Hematopoietic multipotent progenitor cell treated with erythropoietin and hydrocortisone succinate and interleukin-3 and kit ligand, for 4 days (in vitro differentiated cells): ENCODE data around the gene RNF40.

Experiments
- DNase-seq: peaks from one replicate; pipeline ENCODE4 v3.0.0-alpha.2; 2015

The RNF40 gene

GRCh38 chr16:30741461-30741914 lies 20.6 kb upstream of the RNF40 start:
- DNase-seq, result no peak

DNA sequence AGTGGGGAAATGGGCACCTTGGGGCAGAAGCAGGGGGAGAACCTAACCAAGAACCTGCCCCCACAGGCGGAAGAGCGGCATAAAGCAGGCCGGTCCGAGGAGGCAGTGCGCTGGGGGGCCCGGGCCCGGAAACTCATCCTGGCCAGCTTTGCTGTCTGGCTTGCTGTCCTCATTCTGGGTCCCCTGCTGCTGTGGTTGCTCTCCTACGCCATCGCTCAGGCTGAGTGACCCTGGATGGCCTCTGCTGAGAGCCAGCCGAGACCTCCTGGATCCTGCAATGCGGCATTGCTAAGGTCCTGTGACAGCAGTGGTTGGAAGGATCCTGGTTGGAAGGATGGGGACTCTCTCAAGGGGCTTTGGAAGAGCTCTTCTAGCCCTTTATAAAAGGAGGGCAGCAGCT lies 18.4 kb upstream of the RNF40 start:
- DNase-seq, result no peak

DNA sequence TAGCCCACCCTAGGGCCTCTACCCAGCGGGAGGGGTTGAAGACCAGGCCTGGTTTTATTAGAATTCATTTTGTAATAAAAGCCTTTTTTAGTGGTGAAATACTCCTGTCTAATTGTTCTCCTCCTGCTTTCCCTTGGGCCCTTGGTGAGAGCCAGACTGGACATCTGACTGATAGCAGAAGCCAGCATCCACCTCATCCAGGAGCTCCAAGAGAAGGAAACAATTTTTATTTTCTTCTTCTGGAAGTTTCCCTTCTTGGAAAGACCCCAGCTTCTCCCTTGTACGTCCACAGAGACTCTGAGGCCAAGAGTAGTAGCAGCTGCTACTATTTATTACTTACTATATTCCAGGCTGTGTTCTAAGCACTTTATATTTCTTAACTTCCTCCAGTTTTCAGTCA lies 17.9 kb upstream of the RNF40 start:
- DNase-seq, result no peak

DNA sequence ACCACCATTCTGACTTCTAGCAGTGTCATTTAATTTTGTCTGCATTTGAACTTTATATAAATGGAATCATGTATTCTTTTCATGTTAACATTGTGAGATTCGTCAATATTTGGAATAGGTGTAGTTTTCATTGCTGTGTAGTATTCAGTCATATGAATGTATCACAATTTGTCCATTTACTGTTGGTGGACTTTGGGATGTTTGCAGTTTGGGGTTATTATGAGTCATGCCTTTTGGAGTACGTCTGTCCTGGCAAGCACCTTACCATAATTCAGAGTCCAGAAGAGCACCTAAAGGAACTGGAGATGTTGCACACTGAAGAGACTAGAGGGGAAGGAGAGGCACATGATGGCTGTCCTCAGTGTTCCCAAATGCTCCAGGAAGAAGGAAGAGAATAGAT lies 17.0 kb upstream of the RNF40 start:
- DNase-seq, result no peak

- DNase-seq, result no peak
Measured at GRCh38 chr16:30746638-30747175, 15.4 kb upstream of the RNF40 start.

- DNase-seq, result peak; percentile 17
Measured at GRCh38 chr16:30747331-30747730, 14.8 kb upstream of the RNF40 start.

- DNase-seq, result peak; percentile 100
Measured at GRCh38 chr16:30747799-30748633, 14.1 kb upstream of the RNF40 start, which contains the start of gene PHKG2. PHKG2 (plus strand) TSS chr16:30748425; CDS start chr16:30748821, 396 bp downstream.

DNA sequence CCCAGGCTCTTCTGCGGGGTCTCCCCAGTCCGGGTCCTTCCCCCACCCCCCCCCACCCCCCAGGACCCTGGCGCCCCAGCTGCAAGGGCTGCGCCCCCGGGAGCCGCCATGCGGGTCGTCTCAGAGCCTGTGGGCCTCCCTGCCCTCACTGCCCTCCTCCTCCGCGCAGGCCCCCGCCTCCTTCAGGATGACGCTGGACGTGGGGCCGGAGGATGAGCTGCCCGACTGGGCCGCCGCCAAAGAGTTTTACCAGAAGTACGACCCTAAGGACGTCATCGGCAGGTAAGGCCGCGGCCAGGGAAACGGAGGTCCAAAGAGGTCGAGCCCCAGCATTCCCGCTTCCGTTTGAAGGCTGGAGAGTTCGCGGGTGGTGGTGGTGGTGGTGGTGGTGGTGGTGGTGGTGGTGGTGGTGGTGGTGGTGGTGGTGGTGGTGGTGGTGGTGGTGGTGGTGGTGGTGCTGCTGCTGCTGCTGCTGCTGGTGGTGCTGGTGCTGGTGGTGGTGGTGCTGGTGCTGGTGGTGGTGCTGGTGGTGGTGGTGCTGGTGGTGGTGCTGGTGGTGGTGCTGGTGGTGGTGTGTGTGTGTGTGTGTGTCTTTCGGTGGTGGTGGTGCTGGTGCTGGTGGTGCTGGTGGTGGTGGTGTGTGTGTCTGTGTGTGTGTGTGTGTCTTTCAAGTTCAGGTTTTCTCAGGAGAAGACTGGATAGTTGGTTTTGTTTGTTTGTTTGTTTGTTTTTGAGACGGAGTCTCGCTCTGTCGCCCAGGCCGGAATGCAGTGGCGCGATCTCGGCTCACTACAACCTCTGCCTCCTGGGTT lies 13.3 kb upstream of the RNF40 start:
- DNase-seq, result peak; percentile 69

- no peak for DNase-seq
Measured at GRCh38 chr16:30750201-30750600, 11.9 kb upstream of the RNF40 start.

DNA sequence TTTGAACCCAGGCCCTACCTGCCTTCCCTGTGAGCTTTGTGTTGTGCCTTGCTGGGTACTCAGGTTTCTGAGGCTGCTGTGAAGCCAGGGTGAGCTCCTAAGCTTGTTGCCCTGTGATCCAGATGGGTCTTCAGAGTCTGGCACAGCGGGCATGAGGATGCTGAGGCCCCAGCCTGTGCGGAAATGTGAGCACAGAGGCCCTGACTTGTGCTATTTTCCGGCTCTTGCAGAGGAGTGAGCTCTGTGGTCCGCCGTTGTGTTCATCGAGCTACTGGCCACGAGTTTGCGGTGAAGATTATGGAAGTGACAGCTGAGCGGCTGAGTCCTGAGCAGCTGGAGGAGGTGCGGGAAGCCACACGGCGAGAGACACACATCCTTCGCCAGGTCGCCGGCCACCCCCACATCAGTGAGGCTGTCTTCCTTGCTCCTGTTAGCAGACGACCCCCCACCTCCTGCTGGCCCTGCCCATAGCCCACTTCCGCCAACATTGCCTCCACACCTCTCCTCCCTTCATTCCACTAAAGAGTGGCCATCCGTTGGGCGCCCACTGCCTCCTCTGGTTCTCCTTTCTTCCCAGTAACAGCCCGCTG lies 11.2 kb upstream of the RNF40 start:
- DNase-seq, result no peak

DNA sequence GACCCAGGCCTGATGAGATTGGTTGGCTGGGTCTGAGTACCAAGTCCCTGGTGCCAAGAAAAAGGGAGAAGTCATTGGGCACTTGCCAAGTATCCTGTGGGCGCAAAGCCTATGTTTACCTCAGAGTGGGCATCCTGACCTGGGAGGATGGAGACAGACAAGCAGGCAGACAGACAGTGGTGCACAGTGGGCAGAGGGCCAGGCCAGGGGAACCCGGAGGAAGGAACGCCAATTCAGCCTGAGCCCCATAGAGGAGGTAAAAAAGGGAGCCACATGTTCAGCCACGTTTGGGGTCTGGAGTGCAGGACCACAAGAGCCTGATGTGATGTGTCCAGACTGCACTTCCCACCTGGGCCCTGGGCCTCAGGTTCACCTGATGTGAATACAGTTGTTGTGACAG lies 8.5 kb upstream of the RNF40 start:
- DNase-seq, result no peak

DNA sequence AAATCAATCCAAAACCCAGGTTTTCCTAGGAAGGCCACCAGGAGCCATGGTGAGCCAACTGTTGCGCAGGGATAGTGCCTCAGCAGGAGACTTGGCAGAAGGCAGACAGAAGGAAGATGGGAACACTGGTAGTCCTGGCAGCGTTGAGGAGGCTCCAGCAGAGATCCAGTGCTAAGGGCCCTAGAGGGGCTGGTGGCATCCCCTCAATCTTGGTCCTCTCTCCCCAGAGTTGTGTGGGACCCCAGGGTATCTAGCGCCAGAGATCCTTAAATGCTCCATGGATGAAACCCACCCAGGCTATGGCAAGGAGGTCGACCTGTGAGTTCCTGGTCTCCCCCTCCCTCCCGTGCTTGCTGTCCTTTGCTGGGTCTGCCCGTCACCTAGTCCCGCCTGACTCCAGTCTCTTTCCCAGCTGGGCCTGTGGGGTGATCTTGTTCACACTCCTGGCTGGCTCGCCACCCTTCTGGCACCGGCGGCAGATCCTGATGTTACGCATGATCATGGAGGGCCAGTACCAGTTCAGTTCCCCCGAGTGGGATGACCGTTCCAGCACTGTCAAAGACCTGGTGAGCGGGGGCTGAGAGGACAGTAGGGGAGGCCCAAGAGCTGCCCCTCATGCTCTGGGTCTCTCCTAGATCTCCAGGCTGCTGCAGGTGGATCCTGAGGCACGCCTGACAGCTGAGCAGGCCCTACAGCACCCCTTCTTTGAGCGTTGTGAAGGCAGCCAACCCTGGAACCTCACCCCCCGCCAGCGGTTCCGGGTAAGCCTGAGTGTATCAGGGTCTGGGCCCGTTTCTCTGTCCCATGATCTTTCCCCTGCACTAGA lies 6.0 kb upstream of the RNF40 start:
- DNase-seq, result no peak

DNA sequence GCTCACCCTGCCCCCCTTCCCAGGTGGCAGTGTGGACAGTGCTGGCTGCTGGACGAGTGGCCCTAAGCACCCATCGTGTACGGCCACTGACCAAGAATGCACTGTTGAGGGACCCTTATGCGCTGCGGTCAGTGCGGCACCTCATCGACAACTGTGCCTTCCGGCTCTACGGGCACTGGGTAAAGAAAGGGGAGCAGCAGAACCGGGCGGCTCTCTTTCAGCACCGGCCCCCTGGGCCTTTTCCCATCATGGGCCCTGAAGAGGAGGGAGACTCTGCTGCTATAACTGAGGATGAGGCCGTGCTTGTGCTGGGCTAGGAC lies 5.4 kb upstream of the RNF40 start:
- no peak for DNase-seq

DNA sequence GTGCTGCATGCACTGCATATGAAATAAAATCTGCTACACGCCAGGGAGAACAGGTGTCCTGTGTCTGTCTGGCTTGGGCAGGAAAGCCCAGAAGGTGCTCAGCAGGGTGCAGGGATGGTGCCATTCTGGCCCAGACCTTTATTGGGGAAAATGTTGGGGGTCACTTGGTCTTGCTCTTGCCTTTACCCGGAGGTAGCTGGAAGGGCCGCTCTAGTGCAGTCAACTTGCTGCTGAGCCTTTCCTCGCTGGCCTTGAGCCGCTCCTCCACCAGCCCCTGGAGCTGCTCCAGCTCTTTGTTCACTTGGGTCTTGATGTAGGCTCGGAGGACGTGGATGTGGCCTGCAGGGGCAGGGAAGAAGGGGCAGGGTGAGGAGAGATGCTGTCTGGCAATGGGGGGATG lies 4.8 kb upstream of the RNF40 start:
- DNase-seq, result no peak

- DNase-seq, result peak; percentile 88
Measured at GRCh38 chr16:30758988-30759491, 3.1 kb upstream of the RNF40 start.

GRCh38 chr16:30760001-30760559 lies 2.0 kb upstream of the RNF40 start:
- DNase-seq, result no peak

GRCh38 chr16:30760577-30761426 lies 1.3 kb upstream of the RNF40 start:
- DNase-seq, result no peak

GRCh38 chr16:30761427-30761927 lies 645 bp upstream of the RNF40 start:
- DNase-seq, result peak; percentile 79

- no peak for DNase-seq
Measured at GRCh38 chr16:30762991-30763725, 1.0 kb downstream of the RNF40 start.

GRCh38 chr16:30764086-30764485 lies 2.0 kb downstream of the RNF40 start:
- no peak for DNase-seq
